Measurements from ENCODE around the gene CARD14.
"Not testable (repeated sequence)": the region's sequence is repeated elsewhere in the genome, so short reads cannot be mapped to it uniquely, and the experiment has no call there.

The CARD14 gene

GRCh38 chr17:80223838-80224497 is 54.1 kb downstream of the CARD14 start:
- no peak for DNase-seq (ENCODE audit: low read depth in 2 of 2)

GRCh38 chr17:80224683-80225082 is 54.9 kb downstream of the CARD14 start:
- DNase-seq (ENCODE audit: low read depth in 2 of 2): no peak

GRCh38 chr17:80225230-80225629 is 55.4 kb downstream of the CARD14 start:
- DNase-seq (ENCODE audit: low read depth in 2 of 2): no peak

- no peak for DNase-seq (ENCODE audit: low read depth in 2 of 2)
Observed at GRCh38 chr17:80227156-80227555, 57.3 kb downstream of the CARD14 start.

GRCh38 chr17:80227666-80228065 is 57.8 kb downstream of the CARD14 start:
- no peak for DNase-seq (ENCODE audit: low read depth in 2 of 2)

GRCh38 chr17:80228477-80228876 is 58.6 kb downstream of the CARD14 start:
- no peak for DNase-seq (ENCODE audit: low read depth in 2 of 2)

DNA sequence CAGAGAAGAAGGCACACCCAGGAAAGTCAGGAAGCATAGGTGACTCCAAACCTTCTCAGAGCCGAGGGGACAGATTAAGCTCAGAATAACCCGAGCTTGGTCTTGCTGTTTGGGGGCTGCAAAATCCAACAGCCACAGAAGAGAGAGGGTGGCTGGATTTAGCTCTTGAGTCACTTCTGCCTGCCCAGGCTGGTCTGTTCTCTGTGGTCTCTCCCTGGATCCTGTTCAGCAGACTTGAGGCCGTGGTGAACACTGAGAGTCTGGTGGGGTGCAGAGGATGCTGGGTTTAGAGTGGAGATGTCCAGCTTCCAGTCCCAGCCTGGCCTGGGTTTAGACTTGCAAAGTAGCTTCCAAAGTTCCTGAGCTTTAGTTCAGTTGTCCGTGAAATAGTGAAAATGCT is 59.2 kb downstream of the CARD14 start:
- DNase-seq (ENCODE audit: low read depth in 2 of 2): no peak

- DNase-seq (ENCODE audit: low read depth in 2 of 2): no peak
Observed at GRCh38 chr17:80232438-80232837, 62.6 kb downstream of the CARD14 start.

DNA sequence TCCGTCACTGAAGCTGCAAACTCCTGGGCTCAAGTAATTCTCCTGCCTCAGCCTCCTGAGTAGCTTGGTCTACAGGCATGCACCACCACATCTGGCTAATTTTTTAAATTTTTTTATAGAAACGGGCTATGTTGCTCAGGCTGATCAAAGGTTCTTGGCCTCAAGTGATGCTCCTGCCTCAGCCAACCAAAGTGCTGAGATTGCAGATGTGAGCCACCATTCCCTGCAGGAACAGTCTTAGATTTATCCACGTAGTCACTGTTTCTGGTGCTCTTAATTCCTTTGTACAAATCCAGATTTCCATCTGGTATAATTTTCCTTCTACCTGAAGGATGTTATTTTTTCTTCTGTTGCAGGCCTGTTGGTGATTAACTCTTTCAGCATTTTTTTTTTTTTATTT is 63.4 kb downstream of the CARD14 start:
- no peak for DNase-seq (ENCODE audit: low read depth in 2 of 2)

DNA sequence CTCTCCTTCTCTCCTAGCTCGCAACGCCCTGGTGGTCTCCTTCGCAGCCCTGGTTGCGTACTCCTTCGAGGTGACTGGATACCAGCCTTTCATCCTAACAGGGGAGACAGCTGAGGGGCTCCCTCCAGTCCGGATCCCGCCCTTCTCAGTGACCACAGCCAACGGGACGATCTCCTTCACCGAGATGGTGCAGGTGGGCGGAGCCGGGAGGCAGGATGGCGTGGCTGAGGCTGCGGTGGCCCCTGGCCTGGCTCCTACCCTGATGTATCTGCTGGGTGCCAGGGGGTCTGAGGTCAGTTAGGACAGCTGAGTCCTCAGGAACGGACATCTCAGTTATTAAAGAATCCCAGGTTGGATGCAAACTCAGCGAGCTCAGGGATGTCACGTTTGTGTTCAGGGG is 67.1 kb downstream of the CARD14 start:
- no peak for DNase-seq (ENCODE audit: low read depth in 2 of 2)

GRCh38 chr17:80237386-80237785 is 67.6 kb downstream of the CARD14 start:
- no peak for DNase-seq (ENCODE audit: low read depth in 2 of 2)

DNA sequence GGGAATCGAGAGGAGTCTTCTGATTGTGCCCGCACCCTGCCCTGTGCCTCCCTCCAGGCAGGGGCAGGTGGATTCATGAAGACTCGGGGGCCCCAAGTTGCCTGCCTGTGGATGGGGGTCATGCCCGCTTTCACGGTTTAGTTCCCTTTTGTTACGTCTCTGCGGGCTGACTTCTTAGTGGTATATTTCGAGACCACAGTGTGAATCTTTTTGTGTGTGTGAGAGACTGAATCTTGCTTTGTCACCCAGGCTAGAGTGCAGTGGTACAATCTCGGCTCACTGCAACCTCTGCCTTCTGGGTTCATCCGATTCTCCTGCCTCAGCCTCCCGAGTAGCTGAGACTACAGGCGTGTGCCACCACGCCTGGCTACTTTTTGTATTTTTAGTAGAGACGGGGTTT is 72.7 kb downstream of the CARD14 start:
- DNase-seq (ENCODE audit: low read depth in 2 of 2): no peak

GRCh38 chr17:80243526-80244433 is 74.0 kb downstream of the CARD14 start:
- no peak for DNase-seq (ENCODE audit: low read depth in 2 of 2)

DNA sequence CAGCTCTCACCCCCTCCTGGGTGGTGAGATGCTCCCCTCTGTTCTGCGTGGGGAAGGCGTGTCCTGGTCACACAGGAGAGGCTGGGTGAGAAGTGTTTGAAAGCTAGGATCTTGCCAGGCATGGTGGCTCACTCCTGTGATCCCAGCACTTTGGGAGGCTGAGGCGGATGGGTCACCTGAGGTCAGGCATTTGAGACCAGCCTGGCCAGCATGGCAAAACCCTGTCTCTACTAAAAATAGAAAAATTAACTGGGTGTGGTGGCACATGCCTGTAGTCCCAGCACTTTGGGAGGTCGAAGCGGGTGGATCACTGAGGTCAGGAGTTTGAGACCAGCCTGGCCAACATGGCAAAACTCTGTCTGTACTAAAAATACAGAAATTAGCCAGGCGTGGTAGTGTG is 74.6 kb downstream of the CARD14 start:
- not testable (repeated sequence) for DNase-seq (ENCODE audit: low read depth in 2 of 2)

DNA sequence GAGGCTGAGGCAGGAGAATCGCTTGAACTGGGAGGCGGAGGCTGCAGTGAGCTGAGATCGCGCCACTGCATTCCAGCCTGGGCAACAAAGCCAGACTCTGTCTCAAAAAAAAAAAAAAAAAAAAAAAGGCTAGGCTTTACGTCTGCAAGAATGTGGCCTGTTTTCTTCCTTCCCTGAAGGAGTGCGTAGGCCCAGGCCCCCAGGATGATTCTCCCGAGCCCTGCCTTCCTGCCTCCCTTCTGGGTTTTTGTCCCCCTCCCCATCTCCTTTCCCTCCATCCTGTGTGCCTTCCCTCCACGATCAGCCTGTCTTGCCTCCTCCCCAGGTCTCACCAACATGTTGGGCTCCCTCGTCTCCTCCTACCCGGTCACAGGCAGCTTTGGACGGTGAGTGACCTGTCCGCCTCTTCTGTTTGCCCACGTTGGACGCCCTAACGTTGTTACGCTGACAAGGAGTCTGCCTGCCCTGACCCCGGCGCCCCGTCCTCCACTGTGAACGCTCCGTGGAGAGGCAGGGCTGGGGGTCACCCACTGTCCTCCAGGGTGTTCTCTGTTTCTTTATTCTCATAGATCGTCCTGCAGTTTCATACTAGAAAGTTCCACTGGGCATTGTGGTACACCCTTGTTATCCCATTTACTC is 75.2 kb downstream of the CARD14 start:
- DNase-seq (ENCODE audit: low read depth in 2 of 2): no peak

GRCh38 chr17:80245566-80246265 is 75.9 kb downstream of the CARD14 start:
- DNase-seq (ENCODE audit: low read depth in 2 of 2): no peak

GRCh38 chr17:80246266-80246681 is 76.4 kb downstream of the CARD14 start:
- no peak for DNase-seq (ENCODE audit: low read depth in 2 of 2)

DNA sequence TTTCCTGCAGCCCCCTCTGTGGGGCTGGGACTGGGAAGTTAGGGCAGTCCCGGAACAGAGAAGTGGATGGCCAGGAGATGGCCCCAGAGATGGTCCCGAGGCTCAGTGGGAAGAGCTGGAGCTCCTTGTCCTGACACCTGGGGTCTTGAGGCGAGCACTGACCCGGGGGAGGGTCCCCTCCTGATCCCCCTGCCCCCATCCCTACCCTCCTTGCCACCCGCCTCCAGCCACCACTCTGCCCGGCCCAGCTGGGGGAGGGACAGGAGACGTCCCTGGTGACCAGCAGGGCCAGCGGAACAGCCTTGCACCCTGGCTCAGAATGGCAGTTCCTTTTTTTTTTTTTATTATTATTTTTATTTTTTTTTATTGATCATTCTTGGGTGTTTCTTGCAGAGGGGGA is 76.9 kb downstream of the CARD14 start:
- DNase-seq (ENCODE audit: low read depth in 2 of 2): no peak

DNA sequence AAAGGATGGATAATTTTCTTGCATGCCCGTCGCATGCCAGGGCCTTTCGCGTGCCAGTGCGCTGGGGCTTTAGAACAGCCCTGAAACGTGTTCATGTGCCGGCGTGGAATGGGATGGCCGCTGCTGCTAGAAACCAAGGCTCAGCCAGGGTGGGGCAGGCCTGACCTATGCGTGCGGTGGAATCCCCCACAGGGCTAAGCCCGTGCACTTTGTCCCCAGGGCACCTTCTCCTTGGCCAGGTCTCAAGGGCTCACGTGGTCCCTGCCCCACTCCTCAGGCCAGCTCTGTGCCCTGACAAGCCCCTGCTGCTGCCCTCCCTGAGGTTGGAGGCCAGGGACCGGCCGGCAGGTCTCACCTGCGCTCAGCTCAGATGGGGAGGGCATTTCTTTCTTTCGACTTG is 77.7 kb downstream of the CARD14 start:
- DNase-seq (ENCODE audit: low read depth in 2 of 2): no peak

- DNase-seq (ENCODE audit: low read depth in 2 of 2): no peak
Observed at GRCh38 chr17:80248001-80248893, 78.4 kb downstream of the CARD14 start.

Measured in stimulated activated CD4-positive, alpha-beta T cell treated with anti-CD3 and anti-CD28 coated beads, Interleukin-4, amount 100 ng/mL, for 48 hours (primary cell).